CD4-positive, alpha-beta T cell treated with Interferon gamma for 1 hour (primary cell): ENCODE results near the gene TRIO.

Source experiments
- DNase-seq: peaks from one replicate; pipeline ENCODE4 v3.0.0-alpha.2; 2020

TRIO gene

GRCh38 chr5:14148890-14149671 lies 5.9 kb downstream of the TRIO start:
- no peak for DNase-seq

- DNase-seq, result no peak
Observed at GRCh38 chr5:14149672-14150274, 6.6 kb downstream of the TRIO start.

- DNase-seq, result no peak
Observed at GRCh38 chr5:14151416-14151815, 8.3 kb downstream of the TRIO start.

- DNase-seq, result no peak
Observed at GRCh38 chr5:14153071-14153864, 10.1 kb downstream of the TRIO start.

- DNase-seq, result peak; percentile 22
Observed at GRCh38 chr5:14153932-14154731, 11.0 kb downstream of the TRIO start.

- DNase-seq, result no peak
Observed at GRCh38 chr5:14155075-14155474, 11.9 kb downstream of the TRIO start.

GRCh38 chr5:14155739-14156138 lies 12.6 kb downstream of the TRIO start:
- DNase-seq, result no peak

GRCh38 chr5:14156290-14156649 lies 13.1 kb downstream of the TRIO start:
- no peak for DNase-seq

- DNase-seq, result no peak
Observed at GRCh38 chr5:14156650-14157492, 13.7 kb downstream of the TRIO start.

- no peak for DNase-seq
Observed at GRCh38 chr5:14157493-14157782, 14.3 kb downstream of the TRIO start.

GRCh38 chr5:14158890-14159666 lies 15.9 kb downstream of the TRIO start:
- DNase-seq, result no peak

- DNase-seq, result no peak
Observed at GRCh38 chr5:14161825-14162556, 18.8 kb downstream of the TRIO start.

- DNase-seq, result no peak
Observed at GRCh38 chr5:14164164-14165163, 21.3 kb downstream of the TRIO start.

- no peak for DNase-seq
Observed at GRCh38 chr5:14165375-14166106, 22.4 kb downstream of the TRIO start.

GRCh38 chr5:14166437-14166836 lies 23.3 kb downstream of the TRIO start:
- no peak for DNase-seq

- no peak for DNase-seq
Observed at GRCh38 chr5:14167211-14167845, 24.2 kb downstream of the TRIO start.

GRCh38 chr5:14168144-14168792 lies 25.1 kb downstream of the TRIO start:
- DNase-seq, result no peak

- no peak for DNase-seq
Observed at GRCh38 chr5:14168793-14169262, 25.7 kb downstream of the TRIO start.
